Stimulated activated CD4-positive, alpha-beta T cell treated with anti-CD3 and anti-CD28 coated beads, Interleukin-1b, Interleukin-23, amount 100 ng/mL, for 48 hours (primary cell): ENCODE data around the gene FMN1.
"Not testable (repeated sequence)": the region's sequence is repeated elsewhere in the genome, so short reads cannot be mapped to it uniquely, and the experiment has no call there.

Experiments
- DNase-seq: peaks from one replicate; pipeline ENCODE4 v3.0.0-alpha.2; 2020

The FMN1 gene

GRCh38 chr15:32953533-32953910 is 241.0 kb downstream of the FMN1 start:
- no peak for DNase-seq

DNA sequence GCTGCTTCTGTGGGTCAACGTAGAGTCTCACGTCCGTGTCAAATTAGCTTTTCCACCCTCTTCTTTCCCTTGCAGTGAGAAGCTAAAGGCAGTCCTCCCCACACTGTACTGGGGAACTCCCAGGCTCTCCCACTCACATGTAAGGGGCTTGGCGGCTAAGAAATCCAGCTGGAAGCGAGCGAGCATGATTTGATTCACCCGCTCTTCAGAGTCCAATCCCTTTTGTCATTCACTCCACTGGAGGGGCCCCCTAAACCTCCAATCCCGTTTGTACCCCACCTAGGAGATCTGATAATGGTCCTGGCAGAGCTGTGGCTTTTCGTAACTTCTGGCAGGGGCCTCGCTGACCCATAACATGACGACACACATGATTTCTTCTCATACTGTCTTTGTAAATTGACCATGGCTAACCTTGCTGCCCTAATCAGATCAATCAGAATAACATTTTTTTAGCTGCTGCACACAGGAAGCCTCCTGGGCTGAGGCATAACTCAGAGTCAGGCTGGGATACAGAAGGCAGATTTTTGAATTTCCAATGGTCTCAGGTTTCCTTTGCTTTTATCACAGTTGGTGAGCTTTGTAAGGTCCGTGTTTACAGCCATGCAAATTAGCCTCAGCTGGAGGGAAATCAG is 241.5 kb downstream of the FMN1 start:
- no peak for DNase-seq

DNA sequence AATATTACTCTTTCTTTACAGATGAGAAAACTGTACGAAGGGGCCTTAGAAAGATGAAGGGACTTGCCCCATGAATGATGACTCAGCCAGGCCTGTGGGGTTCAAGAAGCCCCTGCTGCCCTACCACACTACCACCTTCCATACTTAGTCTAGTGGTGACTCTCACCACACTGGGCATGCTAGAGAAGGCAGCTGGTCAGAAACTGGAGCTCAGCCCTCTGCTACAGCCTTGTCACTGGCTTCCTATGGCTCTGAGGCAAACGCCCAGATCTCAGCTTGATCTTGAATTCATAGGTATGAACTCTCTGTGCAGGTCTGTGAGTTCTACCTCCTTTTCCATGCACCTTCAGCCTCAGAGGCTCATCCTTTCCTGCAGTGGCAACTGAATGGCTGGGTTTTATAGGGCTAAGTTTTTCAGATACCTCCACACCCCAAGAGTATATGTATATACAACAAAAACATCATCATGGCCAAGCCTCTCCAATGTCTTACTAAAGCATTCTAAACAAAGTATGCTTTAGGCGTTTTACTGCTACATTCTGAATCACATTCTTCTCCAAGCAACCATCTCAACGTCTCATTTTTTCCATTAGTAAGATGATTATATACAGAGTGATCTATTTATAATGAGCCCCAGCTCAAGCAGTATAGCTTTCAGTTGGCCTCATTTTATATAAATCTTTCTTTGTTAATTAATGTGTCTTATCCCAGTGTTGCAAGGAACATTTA is 242.6 kb downstream of the FMN1 start:
- DNase-seq, result no peak

DNA sequence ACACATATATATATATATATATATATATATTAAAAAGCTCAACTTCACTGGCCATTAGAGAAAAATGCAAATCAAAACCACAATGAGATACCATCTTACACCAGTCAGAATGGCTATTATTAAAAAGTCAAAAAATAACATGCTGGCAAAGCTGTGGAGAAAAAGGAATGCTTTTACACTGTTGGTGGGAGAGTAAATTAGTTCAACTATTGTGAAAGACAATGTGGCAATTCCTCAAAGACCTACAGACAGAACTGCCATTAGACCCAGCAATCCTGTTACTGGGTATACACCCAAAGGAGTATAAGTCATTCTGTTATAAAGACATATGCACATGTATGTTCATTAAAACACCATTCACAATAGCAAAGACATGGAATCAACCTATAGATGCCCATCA is 244.5 kb downstream of the FMN1 start:
- DNase-seq, result not testable (repeated sequence)

DNA sequence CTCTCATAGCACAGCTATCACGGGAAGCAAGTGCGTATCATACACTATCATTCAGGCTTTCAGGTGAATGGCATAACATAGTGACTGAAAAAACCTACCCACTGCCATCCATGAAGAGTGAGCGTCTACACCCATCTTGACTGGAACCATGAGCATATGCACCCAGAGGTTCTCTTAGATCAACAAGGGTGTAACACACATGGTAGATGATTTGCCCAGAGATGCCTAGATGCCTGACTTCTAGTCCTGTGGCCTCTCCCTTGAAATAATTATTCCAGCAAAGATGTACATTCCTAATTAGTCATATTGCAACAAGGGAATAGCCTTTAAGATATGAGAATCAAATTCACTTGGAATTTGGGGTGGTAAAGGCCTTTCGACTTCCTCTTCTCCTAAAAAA is 248.3 kb downstream of the FMN1 start:
- DNase-seq, result no peak

GRCh38 chr15:32944431-32944830 is 250.1 kb downstream of the FMN1 start:
- DNase-seq, result no peak

DNA sequence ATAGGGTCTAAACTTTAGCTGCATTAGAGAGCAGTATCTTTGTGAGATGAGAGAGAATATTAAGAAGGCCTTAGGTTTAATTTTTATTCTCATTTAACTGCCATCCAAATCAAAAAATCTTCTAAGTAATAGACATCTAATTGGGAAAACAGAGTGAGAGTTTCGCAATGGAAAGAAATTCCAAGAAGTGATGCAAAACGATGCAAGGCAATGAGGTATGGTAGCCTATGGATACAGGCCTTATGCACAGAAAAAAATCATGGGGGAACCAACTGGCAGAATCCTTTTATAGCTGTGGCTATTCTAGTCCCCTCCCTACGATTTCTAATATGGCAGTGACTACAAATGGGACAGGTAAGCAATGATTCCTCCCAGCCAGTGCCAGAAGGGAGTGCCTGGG is 250.8 kb downstream of the FMN1 start:
- no peak for DNase-seq

- no peak for DNase-seq
Observed at GRCh38 chr15:32942401-32942841, 252.1 kb downstream of the FMN1 start.

- no peak for DNase-seq
Observed at GRCh38 chr15:32941823-32942222, 252.7 kb downstream of the FMN1 start.

DNA sequence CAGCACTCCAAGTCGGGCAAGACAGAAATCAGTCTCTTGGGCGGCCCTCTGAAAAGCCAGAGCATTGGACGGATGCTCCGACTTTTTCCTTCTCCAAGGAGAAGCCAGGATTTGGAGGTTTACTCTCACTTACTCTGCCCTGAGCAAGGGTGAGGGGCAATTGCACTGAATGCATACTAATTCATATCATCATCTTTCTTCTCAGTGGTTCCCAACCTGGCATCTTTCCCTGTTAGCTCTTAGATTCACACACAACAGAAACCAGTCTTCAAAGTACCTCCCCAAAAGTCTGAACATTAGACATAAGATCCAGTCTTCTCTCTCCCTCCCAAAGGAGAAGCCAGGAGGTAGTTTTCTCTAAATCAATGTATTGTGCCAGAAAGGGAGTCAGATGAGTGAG is 257.5 kb downstream of the FMN1 start:
- DNase-seq, result no peak

DNA sequence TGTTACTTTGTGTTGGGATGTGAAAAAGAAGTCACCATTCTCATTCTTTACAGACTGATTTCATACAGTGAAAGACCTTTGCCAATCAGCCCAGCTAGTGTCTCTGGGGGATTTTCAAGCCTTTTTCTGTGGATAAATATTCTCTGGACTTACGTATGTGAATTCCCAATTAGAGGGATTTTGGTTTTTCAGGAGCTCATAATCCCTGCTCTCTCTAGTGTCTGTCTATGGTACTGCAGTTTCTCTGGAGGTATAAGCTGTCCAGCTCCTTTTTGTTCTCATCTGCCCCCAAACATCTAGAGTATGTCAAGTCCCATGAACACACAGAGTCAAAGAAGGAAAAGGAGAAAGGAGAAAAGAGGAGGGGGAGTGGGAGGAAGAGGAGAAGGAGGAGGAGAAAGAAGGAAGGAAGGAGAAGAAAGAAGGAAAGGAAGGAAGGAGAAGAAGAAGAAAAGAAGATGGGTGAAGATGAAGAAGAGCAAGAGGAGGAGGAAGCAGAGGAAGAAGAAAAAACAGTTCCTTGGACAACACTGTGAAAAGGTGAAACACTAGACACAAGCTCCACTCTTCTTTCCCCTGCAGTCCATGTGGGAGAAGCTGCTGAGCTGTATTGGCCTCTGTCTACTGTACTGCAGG is 258.1 kb downstream of the FMN1 start:
- no peak for DNase-seq

- DNase-seq, result no peak
Observed at GRCh38 chr15:32935139-32935538, 259.4 kb downstream of the FMN1 start.

GRCh38 chr15:32933236-32933635 is 261.3 kb downstream of the FMN1 start:
- DNase-seq, result no peak

DNA sequence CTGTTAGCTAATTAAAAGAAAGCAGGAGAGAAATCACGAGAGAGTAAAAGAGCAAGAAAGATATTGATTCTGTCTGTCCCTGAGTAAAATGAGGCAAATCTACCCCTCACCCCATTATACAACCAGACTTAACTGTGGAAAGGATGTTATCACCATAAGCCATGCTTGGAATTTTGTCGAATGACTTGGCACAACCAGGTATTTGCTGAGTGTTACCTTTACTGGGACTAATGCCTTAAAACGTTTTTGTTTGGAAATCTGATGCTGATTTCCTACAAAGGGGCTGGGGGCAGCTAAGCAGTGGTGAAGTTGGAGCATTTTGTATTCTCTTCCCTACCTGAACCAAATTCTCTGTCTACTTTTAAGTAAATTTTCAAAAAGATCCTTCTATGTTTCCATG is 265.6 kb downstream of the FMN1 start:
- DNase-seq, result no peak

DNA sequence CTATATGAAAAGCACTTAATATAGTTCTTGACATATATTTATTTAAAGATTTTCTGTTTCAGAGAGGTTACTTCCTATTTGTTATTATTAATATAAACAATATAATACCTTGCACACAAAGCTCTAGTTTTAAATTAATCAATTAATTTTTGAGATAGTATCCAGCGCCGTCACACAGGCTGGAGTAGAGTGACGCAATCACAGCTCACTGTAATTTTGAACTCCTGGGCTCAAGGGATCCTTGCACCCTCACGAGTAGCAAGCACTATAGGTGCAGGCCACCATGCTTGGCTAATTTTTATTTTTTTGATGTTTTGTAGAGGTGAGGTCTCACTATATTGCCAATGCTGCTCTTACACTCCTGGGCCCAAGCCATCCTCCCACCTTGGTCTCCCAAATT is 267.4 kb downstream of the FMN1 start:
- no peak for DNase-seq

- no peak for DNase-seq
Observed at GRCh38 chr15:32923176-32923575, 271.3 kb downstream of the FMN1 start.

DNA sequence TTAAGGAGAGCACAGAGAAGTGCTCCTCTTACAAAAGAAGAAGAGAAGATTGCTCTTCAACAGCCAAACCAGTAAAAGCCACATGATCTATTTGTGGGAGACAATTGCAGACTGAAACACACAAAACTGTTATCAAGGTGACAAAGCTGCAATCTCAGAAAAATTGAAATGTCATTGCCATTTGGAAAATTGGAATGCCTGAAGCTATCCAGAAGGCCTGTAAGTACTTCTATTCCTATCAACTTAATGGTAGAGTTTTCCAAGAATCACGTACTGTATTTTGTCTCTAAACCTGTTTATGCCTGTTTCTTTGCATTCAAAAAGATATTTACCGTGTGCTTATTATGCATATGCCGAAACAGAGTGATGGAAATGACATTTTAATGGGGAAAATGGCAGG is 272.0 kb downstream of the FMN1 start:
- DNase-seq, result no peak

DNA sequence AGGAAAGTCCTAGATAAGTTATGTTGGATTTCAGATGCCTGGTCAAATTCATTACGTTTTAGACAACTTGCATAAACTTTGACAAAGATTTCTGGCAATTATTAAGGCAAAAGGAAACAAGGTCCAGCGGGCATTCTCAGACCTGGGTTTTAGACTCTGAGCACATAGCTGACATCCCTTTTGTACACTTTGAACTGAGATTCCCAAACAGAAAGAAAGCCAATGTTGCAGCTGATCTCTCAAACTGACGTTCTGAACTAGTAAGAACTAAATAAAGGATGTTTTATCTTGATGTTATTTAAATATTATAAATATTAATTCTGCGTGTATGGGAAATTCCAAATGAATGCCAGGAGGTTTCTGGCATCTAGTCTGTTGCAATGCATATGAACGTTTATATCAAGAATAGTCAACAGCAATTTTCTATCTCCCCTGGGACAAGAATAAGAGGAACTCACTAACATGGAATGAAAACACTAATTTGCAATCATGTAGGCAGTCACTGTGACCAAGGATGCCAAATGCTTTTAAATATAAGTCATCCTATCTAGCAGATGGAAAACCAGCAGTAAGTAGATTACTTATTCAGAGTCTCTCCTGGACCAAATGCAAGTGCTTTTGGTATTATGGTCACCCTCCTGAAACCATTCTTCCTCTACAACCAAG is 274.6 kb downstream of the FMN1 start:
- DNase-seq, result no peak

DNA sequence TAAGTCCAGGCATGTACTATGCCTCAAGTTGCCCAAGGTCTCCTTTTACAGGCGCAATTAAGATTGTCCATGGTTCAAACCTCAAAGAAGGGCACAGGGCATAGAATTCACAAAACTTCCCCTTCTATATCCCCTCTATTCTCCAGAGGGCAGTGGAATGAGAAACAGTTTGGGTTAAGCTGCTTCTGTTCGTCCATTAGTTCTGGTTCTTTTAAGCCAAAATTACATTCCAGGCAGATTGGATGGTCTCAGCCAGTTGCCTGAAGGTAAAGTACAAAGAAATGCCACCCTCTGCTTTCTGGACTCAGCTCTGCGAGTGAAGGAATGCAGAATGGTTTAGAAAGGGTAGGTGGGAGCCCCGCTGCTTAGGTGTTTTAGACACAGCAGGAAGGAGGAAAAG is 276.0 kb downstream of the FMN1 start:
- DNase-seq, result no peak

DNA sequence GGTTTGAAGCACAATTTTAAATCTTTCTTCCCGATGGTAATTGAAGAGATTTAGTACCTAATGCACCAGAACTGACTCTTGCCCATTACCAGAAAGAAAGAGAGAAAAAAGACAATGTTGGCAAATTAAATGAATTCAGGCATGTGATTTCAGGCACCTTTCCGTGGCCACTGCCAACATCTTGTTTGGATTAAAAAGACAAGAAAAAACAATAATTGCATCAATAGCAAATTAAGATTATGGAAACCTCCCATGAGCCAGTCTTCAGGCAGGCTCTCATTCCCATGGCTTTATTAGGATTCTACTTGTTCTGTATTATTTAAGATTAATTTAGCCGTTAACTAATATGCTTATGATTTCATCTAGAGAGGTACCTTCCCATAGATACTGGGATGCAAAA is 283.7 kb downstream of the FMN1 start:
- DNase-seq, result no peak

GRCh38 chr15:32909431-32909830 is 285.1 kb downstream of the FMN1 start:
- DNase-seq, result no peak

DNA sequence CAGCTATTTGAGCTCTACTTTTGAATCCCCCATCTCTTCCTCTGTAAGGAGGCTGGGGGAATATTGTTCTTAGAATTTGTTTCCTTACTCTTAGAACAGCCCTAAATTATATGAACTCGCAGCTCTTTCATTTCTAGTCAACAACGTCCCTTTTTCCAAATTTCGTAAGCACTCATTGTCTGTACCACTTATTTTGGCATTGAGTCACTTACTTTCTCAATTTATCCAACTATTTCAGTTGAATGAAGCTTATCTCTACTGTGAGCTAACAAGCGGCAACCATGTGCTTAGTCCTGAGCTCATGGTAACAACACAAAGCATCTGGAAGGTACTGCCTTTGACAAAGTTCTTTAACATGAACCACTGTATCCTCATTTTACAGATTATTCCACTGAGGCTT is 285.6 kb downstream of the FMN1 start:
- no peak for DNase-seq

- DNase-seq, result no peak
Observed at GRCh38 chr15:32908135-32908801, 286.2 kb downstream of the FMN1 start.
